GM12873 (cell line): ENCODE results near the gene SMIM38.

Experiments used
- CTCF ChIP-seq: IDR thresholded peaks from 2 replicates; pipeline ENCODE4 v1.5.1; 2012; ENCODE audit warnings: low read depth, mild to moderate bottlenecking, moderate library complexity, low read length, control low read depth; ENCODE audit not compliant: insufficient read depth; ENCODE audit errors: missing control alignments

The SMIM38 gene

GRCh38 chr11:69136471-69136870 is 19.3 kb upstream of the SMIM38 start:
- no peak for TF ChIP-seq CTCF

DNA sequence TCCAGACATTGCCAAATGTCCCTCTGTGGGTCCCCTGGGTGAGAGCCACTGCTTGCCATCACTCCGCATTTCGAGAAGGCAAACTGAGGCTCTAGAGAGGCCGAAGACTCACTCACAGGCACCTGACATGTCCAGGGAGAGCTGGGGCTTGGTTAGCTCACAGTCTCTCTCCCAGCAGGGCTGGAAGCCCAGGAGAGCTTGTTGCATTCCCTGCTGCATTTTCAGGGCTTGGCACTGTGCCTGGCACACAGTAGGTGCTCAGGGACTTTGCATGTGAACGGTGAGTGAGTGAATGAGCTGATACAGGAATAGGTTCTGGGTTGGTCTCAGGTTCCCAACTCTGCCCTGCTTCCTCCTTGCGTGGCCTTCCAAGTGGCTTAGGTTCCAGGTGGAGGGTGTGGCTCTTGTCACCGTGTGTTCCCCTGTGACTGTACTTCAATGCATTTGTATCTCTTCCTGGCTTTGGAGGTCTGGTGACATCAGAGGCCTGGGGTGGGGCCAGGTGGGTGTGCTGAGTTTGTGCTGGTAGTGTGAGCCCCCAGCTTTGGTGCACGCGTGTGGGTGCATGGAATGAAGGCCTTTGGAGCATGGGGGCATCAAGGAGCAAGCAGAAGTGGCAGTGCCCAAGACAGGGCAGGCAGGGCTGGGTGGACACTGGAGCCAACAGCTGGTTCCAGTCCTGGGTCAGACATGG is 18.4 kb upstream of the SMIM38 start:
- TF ChIP-seq CTCF: no peak

GRCh38 chr11:69138265-69138664 is 17.5 kb upstream of the SMIM38 start:
- no peak for TF ChIP-seq CTCF

DNA sequence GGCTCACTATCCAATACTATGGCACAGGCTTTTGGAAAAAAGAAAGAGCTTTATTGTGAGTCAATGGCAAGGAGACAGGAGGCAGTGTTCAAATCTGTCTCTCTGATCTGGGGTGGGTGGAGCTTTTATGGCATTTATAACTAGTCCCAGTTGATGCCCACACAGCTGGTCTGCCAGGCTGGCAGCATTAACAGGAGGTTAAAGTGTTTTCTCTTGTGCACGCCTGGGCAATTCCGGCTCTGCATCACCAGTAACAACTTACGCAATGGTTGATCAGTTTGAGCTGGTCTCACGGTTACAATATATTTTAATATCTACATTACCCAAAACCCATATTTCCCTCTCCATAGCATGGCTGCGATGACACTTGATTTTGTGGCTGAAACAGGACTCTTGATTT is 15.1 kb upstream of the SMIM38 start:
- TF ChIP-seq CTCF: no peak

DNA sequence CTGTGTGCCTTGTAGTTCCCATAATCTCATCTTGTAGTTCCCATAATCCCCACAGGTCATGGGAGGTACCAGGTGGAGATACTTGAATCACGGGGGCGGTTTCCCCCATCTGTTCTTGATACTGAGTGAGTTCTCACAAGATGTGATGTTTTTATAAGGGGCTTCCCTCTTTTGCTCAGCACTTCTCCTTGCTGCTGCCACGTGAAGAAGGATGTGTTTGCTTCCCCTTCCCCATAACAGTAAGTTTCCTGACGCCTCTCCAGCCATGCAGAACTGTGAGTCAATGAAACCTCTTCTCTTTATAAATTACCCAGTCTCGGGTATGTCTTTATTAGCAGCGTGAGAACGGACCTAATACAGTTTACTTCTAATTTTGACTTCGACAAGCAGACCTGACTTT is 14.0 kb upstream of the SMIM38 start:
- TF ChIP-seq CTCF: no peak

- no peak for TF ChIP-seq CTCF
Observed at GRCh38 chr11:69142895-69143294, 12.8 kb upstream of the SMIM38 start.

- no peak for TF ChIP-seq CTCF
Observed at GRCh38 chr11:69144316-69145049, 11.3 kb upstream of the SMIM38 start.
